OCI-LY1 (cell line): ENCODE results near the gene ITGA1.

Experiments used
- H2AFZ ChIP-seq: fragments of 200-600 bp; sonication (generic), shearing (Covaris generic); 2 replicates; pipeline ENCODE4 v1.6.0; 2014; ENCODE audit warnings: antibody characterized with exemption, mild to moderate bottlenecking, low read length
- H3F3A ChIP-seq: fragments of 200-600 bp; sonication (generic), shearing (Covaris generic); 2 replicates; pipeline ENCODE4 v1.6.0; 2014; ENCODE audit warnings: mild to moderate bottlenecking, antibody characterized with exemption, low read length, moderate library complexity; ENCODE audit not compliant: insufficient read depth
- H3K27ac ChIP-seq: fragments of 200-600 bp; sonication (generic); 2 replicates; pipeline ENCODE4 v1.5.1; 2014; ENCODE audit warnings: low read length, mixed run types, mild to moderate bottlenecking, low read depth; ENCODE audit not compliant: poor library complexity, severe bottlenecking
- H3K27me3 ChIP-seq: fragments of 200-600 bp; sonication (generic); 2 replicates; pipeline ENCODE4 v1.6.0; 2014; ENCODE audit warnings: antibody characterized with exemption, mild to moderate bottlenecking, low read length, moderate library complexity; ENCODE audit not compliant: insufficient read depth
- H3K36me3 ChIP-seq: fragments of 200-600 bp; sonication (generic); 2 replicates; pipeline ENCODE4 v1.6.1; 2014; ENCODE audit warnings: mild to moderate bottlenecking, antibody characterized with exemption, low read length, moderate library complexity, mixed read lengths; ENCODE audit not compliant: insufficient read depth
- H3K4me1 ChIP-seq: fragments of 200-600 bp; sonication (generic); 2 replicates; pipeline ENCODE4 v1.5.1; 2014; ENCODE audit warnings: mild to moderate bottlenecking, low read length, moderate library complexity; ENCODE audit not compliant: insufficient read depth, severe bottlenecking
- H3K4me2 ChIP-seq: fragments of 200-600 bp; sonication (generic), shearing (Covaris generic); 2 replicates; pipeline ENCODE4 v1.6.1; 2014; ENCODE audit warnings: low read length
- H3K4me3 ChIP-seq: fragments of 200-600 bp; sonication (generic); 2 replicates; pipeline ENCODE4 v1.5.1; 2014; ENCODE audit warnings: low read length, low read depth, mild to moderate bottlenecking, mixed read lengths; ENCODE audit not compliant: poor library complexity, severe bottlenecking
- H3K79me2 ChIP-seq: fragments of 200-600 bp; shearing (Covaris generic); 2 replicates; pipeline ENCODE4 v1.6.1; 2016; ENCODE audit warnings: mixed run types, low read length, mixed read lengths; ENCODE audit not compliant: insufficient read depth
- H3K9ac ChIP-seq: fragments of 200-600 bp; sonication (generic), shearing (Covaris generic); 2 replicates; pipeline ENCODE4 v1.6.1; 2014; ENCODE audit warnings: mild to moderate bottlenecking, low read length, mixed read lengths
- H3K9me2 ChIP-seq: fragments of 200-600 bp; sonication (generic), shearing (Covaris generic); 2 replicates; pipeline ENCODE4 v1.6.1; 2014; ENCODE audit warnings: low read depth, mild to moderate bottlenecking, low read length, mixed read lengths
- H3K9me3 ChIP-seq: fragments of 200-600 bp; shearing (Covaris generic); 2 replicates; pipeline ENCODE4 v1.6.1; 2014; ENCODE audit warnings: low read length, mixed read lengths
- H4K20me1 ChIP-seq: fragments of 200-600 bp; sonication (generic), shearing (Covaris generic); 2 replicates; pipeline ENCODE4 v1.6.0; 2016; ENCODE audit warnings: mild to moderate bottlenecking, low read length; ENCODE audit not compliant: insufficient read depth
- EZH2 ChIP-seq: fragments of 200-600 bp; sonication (generic), shearing (Covaris generic); IDR thresholded peaks from 2 replicates; pipeline ENCODE4 v1.8.0; 2017; ENCODE audit warnings: borderline replicate concordance, mixed run types, mild to moderate bottlenecking, antibody characterized with exemption, low read length, moderate library complexity, mixed read lengths
- TF ChIP-seq, protein P1 (sequence below): fragments of 200-600 bp; sonication (generic), shearing (Covaris generic); IDR thresholded peaks from 2 replicates; pipeline ENCODE4 v1.5.1; 2017; ENCODE audit warnings: mild to moderate bottlenecking, antibody characterized with exemption, low read length, moderate library complexity, mixed read lengths

The ITGA1 gene

DNA sequence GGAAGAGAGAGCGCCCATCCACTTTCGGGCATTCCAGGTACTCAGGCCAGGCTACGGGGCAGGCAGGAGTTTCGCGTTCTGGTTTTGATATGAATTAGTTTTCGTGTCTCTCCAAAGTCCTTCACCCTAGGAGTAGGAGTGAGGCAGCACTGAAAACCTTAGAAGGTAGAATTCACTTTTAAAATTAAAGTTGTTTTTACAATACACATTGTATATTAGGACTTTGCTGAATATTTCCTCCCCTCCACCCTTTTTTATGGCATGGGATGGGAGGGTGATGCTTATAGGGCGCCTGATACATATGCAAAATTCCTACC lies 747 bp downstream of the ITGA1 start:
- no peak overlapping the region for H2AFZ ChIP-seq
- no peak overlapping the region for H3K27ac ChIP-seq
- TF ChIP-seq, protein P1, sequence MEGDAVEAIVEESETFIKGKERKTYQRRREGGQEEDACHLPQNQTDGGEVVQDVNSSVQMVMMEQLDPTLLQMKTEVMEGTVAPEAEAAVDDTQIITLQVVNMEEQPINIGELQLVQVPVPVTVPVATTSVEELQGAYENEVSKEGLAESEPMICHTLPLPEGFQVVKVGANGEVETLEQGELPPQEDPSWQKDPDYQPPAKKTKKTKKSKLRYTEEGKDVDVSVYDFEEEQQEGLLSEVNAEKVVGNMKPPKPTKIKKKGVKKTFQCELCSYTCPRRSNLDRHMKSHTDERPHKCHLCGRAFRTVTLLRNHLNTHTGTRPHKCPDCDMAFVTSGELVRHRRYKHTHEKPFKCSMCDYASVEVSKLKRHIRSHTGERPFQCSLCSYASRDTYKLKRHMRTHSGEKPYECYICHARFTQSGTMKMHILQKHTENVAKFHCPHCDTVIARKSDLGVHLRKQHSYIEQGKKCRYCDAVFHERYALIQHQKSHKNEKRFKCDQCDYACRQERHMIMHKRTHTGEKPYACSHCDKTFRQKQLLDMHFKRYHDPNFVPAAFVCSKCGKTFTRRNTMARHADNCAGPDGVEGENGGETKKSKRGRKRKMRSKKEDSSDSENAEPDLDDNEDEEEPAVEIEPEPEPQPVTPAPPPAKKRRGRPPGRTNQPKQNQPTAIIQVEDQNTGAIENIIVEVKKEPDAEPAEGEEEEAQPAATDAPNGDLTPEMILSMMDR = no peak
- TF ChIP-seq EZH2 = no peak
- no peaks in the 10 kb centered on the region for H3K4me1 ChIP-seq
- H4K20me1 ChIP-seq = no peaks in the 10 kb centered on the region
- no peak overlapping the region for H3K4me3 ChIP-seq
- no peaks in the 10 kb centered on the region for H3K36me3 ChIP-seq
- no peaks in the 10 kb centered on the region for H3K9me2 ChIP-seq
- no peaks in the 10 kb centered on the region for H3F3A ChIP-seq
- no peak overlapping the region for H3K9ac ChIP-seq
- H3K4me2 ChIP-seq = no peak overlapping the region
- H3K79me2 ChIP-seq = no peaks in the 10 kb centered on the region
- no peaks in the 10 kb centered on the region for H3K27me3 ChIP-seq
- H3K9me3 ChIP-seq = no peaks in the 10 kb centered on the region

DNA sequence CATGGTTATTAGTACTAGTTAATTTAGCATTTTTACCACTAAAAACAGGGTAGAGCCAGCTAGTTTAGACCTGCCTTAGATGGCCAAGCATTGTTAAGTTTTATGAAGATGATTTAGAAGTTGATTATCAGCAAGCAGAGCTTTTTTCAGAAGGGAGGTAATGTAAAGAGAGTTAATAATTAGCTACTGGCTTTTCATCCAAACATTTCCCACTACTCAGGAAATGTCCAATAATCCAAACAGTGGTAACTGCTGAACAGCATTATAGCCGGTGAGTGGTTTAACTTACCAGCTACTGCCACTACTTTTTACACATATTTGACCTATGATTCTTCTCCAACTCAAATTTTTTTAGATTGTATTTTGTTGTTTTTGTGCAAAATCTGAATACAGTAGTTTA lies 1.7 kb downstream of the ITGA1 start:
- Histone ChIP-seq H3K9me2 (no peaks in the 10 kb centered on the region), H3K79me2 (no peaks in the 10 kb centered on the region), H3K9ac (no peak overlapping the region), H3K4me3 (no peak overlapping the region), H4K20me1 (no peaks in the 10 kb centered on the region), H3K4me2 (no peak overlapping the region), H3K9me3 (no peaks in the 10 kb centered on the region), H3K4me1 (no peaks in the 10 kb centered on the region), H3F3A (no peaks in the 10 kb centered on the region), H3K36me3 (no peaks in the 10 kb centered on the region), H2AFZ (no peak overlapping the region), H3K27me3 (no peaks in the 10 kb centered on the region), H3K27ac (no peak overlapping the region)
- no peak for TF ChIP-seq EZH2
- TF ChIP-seq, protein P1 = no peak

DNA sequence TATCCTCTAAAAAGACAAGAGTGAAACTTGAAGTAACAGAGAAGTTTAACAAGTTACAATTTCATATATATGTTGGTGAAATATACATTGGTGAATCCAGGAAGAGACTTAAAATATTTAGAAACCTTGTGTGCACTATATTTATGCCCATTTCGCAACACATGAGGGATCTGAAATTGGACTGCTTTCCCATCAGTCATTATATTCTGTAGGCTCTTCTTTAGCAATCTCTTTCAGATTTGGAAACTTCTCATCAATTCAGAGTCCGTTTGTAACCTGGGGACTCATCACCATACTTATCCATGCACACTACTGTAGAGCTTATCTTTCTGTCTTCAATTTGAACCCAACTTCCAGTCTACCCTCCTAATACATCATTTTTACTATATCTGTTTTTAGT lies 2.1 kb downstream of the ITGA1 start:
- TF ChIP-seq EZH2 = no peak
- TF ChIP-seq, protein P1 = no peak
- H3K27me3 ChIP-seq = no peaks in the 10 kb centered on the region
- no peaks in the 10 kb centered on the region for H3K4me1 ChIP-seq
- H3K79me2 ChIP-seq = no peaks in the 10 kb centered on the region
- H3K9ac ChIP-seq = no peak overlapping the region
- no peaks in the 10 kb centered on the region for H3K9me2 ChIP-seq
- no peaks in the 10 kb centered on the region for H3F3A ChIP-seq
- no peak overlapping the region for H3K4me2 ChIP-seq
- H3K36me3 ChIP-seq = no peaks in the 10 kb centered on the region
- no peaks in the 10 kb centered on the region for H4K20me1 ChIP-seq
- H3K4me3 ChIP-seq = no peak overlapping the region
- H3K9me3 ChIP-seq = no peaks in the 10 kb centered on the region
- H3K27ac ChIP-seq = no peak overlapping the region
- no peak overlapping the region for H2AFZ ChIP-seq
